ENCODE data around the gene ATP4B.

Gene ATP4B

DNA sequence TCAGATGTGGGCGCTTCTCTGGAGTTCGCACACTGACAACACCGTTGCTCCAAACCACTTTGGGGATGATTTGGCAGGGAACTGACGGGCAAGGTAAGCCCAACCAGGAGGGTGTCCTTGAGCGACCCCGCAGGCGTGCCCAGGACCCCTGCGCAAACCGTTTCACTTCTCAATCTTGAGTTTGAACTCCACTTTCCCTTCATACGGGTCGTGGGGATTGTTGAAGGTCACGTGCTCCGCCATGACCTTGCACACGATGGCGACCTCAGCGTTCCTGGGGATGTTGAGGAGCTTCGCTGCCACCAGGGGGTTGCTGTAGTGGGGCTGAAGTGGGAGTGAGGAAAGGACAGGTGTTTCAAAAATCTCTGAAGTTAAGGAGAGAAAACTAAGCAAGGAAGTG, 8.8 kb downstream of the ATP4B start:
- TF ChIP-seq, protein P1, sequence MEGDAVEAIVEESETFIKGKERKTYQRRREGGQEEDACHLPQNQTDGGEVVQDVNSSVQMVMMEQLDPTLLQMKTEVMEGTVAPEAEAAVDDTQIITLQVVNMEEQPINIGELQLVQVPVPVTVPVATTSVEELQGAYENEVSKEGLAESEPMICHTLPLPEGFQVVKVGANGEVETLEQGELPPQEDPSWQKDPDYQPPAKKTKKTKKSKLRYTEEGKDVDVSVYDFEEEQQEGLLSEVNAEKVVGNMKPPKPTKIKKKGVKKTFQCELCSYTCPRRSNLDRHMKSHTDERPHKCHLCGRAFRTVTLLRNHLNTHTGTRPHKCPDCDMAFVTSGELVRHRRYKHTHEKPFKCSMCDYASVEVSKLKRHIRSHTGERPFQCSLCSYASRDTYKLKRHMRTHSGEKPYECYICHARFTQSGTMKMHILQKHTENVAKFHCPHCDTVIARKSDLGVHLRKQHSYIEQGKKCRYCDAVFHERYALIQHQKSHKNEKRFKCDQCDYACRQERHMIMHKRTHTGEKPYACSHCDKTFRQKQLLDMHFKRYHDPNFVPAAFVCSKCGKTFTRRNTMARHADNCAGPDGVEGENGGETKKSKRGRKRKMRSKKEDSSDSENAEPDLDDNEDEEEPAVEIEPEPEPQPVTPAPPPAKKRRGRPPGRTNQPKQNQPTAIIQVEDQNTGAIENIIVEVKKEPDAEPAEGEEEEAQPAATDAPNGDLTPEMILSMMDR (conservative IDR thresholded peaks at IDR 0.05; ENCODE audit: low read depth): no peak
- DNase-seq (ENCODE audit: low spot score): no peak
- ChIA-PET POLR2A (ENCODE audit: low non-redundant PET) (no interaction called here), CTCF (interaction anchor here (0.6 kb wide), 1 partner anchor 22 kb away, joined by 3 read pairs; no protein-coding TSS in a partner anchor)
- H3K27ac ChIP-seq: no peak overlapping the region

DNA sequence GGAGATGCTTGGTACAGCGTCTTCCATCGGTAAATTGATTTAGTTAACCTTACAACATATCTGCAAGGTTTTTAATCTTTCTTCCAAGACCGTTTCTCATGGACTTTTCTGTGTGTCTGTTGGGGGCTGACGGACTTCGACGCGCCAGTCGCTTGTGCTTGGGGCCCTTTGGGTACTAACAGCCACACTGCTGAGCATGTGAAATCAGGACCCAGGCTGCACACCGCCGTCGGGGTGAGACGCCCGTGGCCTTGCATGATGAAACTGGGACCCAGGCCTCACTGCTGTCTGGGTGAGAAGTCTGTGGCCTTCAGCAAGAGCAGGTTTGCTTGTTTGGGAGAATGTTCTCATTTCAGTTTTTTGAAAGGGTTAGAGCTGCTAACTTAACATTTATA, 9.8 kb downstream of the ATP4B start:
- TF ChIP-seq, protein P1 (conservative IDR thresholded peaks at IDR 0.05; ENCODE audit: low read depth): no peak
- ChIA-PET CTCF (no interaction called here), POLR2A (ENCODE audit: low non-redundant PET) (no interaction called here)
- no peak for DNase-seq (ENCODE audit: low spot score)
- H3K27ac ChIP-seq: peak overlapping the region; percentile 82

DNA sequence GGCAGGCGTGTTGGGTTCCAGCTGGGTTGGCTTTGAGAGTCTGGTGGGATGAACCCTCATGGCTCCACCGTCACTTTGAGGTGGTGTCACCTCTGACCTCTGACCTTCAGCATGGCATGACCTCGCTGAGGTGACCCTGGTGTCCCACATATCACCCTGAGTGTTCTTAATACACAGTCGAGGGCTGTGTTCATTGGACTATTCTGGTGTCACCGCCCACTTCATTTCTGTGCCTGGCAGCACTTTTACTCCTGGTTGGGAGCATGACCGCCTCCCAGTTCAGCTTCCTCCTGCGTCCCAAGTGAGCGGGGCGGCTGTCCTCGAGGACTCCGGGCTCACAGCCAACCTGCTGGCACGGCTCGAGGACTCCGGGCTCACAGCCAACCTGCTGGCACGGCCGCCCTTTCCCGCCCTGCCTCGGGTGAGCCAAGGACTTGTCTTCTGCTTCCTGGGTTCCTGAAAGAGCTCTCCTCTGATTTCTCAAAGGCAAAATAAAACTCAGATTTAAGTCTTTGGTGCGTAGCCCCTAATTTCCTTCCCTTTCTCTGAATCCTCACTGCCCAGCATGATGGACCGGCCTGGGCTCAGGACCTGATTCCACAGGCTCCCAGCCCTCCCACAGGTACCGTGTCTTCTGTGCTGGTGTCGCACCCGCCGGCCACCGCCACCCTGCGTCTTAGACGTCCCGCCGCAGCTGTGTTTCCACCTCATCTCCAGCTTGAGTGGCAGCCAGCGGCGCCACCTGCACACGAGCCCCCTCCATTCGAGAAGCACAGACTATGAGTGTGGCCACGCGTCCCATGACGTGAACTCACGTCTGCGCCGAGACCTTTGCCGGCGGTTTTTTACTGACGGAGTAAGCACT, 10.4 kb downstream of the ATP4B start:
- ChIA-PET CTCF (no interaction called here), POLR2A (ENCODE audit: low non-redundant PET) (no interaction called here)
- peak; percentile 39 for DNase-seq (ENCODE audit: low spot score)
- peak overlapping the region; percentile 82 for H3K27ac ChIP-seq
- TF ChIP-seq, protein P1 (conservative IDR thresholded peaks at IDR 0.05; ENCODE audit: low read depth): no peak

DNA sequence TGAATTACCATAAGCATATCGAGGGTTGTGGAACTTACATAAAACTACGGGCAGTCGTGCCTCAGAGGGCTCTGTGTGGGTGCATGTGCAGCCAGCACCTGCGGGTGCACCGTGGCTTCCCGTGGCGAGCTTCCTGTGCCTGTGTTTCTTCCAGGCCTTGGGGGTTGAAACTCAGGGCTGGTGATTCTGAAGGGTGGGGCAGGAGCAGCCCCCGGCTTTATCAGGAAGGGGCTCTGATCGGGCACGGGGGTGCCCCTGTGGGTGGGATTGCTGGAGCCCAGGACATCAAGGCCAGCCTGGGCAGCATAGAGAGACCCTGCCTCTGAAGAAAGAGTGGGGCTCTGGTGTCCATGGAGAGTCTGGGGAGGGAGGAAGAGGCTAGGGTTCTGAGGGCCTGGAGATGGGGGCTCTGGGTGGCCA, 11.1 kb downstream of the ATP4B start:
- no peak for DNase-seq (ENCODE audit: low spot score)
- ChIA-PET CTCF (no interaction called here), POLR2A (ENCODE audit: low non-redundant PET) (no interaction called here)
- H3K27ac ChIP-seq: peak overlapping the region; percentile 82
- TF ChIP-seq, protein P1 (conservative IDR thresholded peaks at IDR 0.05; ENCODE audit: low read depth): no peak

DNA sequence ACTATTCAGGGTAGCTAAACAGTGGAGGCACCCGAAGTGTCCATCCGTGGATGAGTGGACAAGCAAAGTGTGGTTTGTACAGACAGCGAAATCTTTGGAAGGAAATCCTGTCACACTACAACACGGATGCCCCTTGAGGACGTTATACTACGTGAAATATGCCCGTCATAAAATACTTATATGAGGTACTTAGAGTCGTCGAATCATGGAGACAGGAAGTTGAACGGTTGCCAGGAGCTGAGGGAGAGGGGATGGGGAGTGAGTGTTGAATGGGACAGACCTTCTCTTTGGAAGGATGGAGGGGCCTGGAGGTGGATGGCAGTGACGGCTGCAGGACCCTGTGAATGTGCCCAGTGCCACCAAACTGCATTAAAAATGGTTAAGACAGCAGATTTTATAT, 11.6 kb downstream of the ATP4B start:
- no peak overlapping the region for H3K27ac ChIP-seq
- CTCF ChIA-PET: no interaction called here
- TF ChIP-seq, protein P1 (conservative IDR thresholded peaks at IDR 0.05; ENCODE audit: low read depth): no peak
- no peak for DNase-seq (ENCODE audit: low spot score)
- POLR2A ChIA-PET (ENCODE audit: low non-redundant PET): no interaction called here

DNA sequence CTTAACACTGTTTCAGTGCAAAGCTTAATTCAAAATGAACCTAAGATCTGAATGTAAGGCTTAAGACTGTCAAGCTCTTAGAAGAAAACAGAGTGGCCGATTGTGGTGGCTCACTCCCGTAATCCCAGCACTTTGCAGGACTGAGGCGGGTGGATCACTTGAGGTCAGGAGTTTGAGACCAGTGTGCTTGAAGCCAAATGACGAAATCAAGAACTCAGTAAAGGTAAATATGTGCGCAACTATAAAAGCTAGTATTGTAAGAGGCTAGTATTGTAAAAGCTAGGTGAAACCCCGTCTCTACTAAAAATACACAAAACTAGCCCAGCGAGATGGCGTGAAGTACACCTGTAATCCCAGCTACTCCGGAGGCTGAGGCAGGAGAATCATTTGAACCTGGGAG, 12.7 kb downstream of the ATP4B start:
- H3K27ac ChIP-seq: no peak overlapping the region
- POLR2A ChIA-PET (ENCODE audit: low non-redundant PET): no interaction called here
- TF ChIP-seq, protein P1 (conservative IDR thresholded peaks at IDR 0.05; ENCODE audit: low read depth): no peak
- CTCF ChIA-PET: interaction anchor here (0.7 to 0.8 kb wide), 2 partner anchors 114 to 449 kb away, joined by 3 read pairs; no protein-coding TSS in a partner anchor
- DNase-seq (ENCODE audit: low spot score): no peak

All from RWPE1 (cell line).